NCI-H2227 (cell line): ENCODE measurements around the gene HS6ST1.
A peak's percentile ranks its signal among the peaks of the same experiment; 100 is the strongest.

Source experiments
- DNase-seq: peaks from one replicate; lab custom pipeline; 2025; ENCODE audit not compliant: unreplicated experiment; lab: John Stamatoyannopoulos, UW

Gene HS6ST1

GRCh38 chr2:128249555-128249954 is 69.1 kb downstream of the HS6ST1 start:
- DNase-seq: no peak

GRCh38 chr2:128245813-128246212 is 72.9 kb downstream of the HS6ST1 start:
- no peak for DNase-seq

DNA sequence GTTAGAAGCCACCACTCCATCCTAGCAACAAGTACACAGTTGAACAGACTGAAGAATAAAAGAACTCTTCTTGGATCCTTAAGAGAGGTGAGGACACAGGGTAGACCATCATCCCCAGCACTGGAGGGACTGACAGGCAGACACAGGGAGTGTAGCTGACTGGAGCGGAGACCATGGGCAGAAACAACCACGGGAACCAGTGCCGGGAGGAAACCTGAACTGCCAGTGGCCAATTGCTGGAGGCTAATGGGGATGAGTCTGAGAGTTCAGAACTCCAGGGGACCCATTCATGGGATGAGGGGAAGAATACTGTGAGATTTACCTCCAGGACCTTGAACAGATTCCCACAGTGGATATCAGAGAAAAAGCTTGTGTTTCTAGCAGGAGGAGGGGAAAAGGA is 76.8 kb downstream of the HS6ST1 start:
- no peak for DNase-seq

- DNase-seq: no peak
These were observed 80.6 kb downstream of the HS6ST1 start for GRCh38 chr2:128237911-128238697.

- no peak for DNase-seq
These were observed 81.6 kb downstream of the HS6ST1 start for GRCh38 chr2:128237081-128237534.

- no peak for DNase-seq
These were observed 82.1 kb downstream of the HS6ST1 start for GRCh38 chr2:128236491-128237035.

- no peak for DNase-seq
These were observed 83.1 kb downstream of the HS6ST1 start for GRCh38 chr2:128235581-128235980.

- no peak for DNase-seq
These were observed 84.1 kb downstream of the HS6ST1 start for GRCh38 chr2:128234613-128235012.

- no peak for DNase-seq
These were observed 84.8 kb downstream of the HS6ST1 start for GRCh38 chr2:128233790-128234395.

- DNase-seq: peak; percentile 87
These were observed 85.5 kb downstream of the HS6ST1 start for GRCh38 chr2:128232965-128233789.

DNA sequence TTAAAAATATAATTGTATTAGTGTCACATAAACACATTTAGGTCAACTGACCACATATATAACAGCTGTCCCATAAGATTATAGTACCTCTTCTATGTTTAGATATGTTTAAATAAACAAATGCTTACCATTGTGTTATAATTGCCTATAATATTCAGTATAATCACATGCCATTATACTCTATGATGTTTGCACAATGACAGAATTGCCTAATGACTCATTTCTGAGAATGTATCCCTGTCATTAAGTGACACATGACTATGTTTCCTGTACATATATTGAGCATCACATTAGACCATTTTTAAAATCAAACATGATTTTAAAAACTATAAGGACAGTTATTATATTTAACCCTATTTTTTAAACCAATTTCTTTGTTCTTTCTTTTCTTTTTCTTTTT is 89.8 kb downstream of the HS6ST1 start:
- no peak for DNase-seq

DNA sequence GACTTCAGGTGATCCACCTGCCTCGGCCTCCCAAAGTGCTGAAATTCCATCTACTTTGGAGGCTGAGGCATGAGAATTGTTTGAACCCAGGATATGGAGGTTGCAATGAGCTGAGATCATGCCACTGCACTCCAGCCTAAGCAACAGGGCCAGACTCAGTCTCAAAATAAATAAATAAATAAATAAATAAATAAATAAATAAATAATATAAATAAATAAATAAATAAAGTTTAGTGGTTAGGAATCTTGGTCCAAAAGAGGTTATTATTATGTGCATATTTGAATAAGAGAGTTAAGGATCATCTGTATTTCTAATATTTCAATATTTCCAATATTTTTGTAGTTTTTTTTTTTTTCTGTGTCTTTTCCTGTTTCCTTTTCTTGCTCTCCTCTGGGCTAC is 90.8 kb downstream of the HS6ST1 start:
- DNase-seq: no peak

DNA sequence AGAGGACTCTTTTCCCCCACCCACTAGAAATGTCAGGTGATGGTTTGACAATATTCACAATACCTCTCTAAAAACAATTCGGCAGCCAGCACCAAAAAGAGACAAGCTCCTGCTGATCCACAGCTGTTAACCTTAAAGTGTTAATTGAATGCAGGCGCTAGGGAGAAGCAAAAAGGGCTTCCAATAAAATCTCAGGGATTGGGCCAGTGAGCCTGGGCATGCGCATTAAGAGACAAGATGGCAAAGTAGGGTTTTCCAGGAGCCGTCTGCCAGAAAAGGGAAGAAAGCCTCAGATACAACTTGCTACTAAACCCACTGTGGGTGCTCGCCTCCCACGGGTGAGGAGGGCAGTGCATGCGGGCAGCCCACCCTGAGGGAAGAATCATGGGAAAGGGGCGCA is 98.8 kb downstream of the HS6ST1 start:
- DNase-seq: no peak

DNA sequence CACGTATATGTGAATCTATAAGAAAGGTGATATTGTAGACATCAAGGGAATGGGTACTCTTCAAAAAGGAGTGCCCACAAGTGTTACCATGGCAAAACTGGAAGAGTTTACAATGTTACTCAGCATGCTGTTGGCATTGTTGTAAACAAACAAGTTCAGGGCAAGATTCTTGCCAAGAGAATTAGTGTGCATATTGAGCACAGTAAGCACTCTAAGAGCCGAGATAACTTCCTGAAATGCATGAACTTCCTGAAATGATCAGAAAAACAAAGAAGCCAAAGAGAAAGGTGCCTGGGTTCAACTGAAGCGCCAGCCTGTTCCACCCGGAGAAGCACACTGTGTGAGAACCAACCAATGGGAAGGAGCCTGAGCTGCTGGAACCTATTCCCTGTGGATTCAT is 101.0 kb downstream of the HS6ST1 start:
- no peak for DNase-seq

GRCh38 chr2:128215897-128216642 is 102.6 kb downstream of the HS6ST1 start:
- no peak for DNase-seq
